ENCODE measurements around the gene HMGB1.
"Not testable (repeated sequence)": the region's sequence is repeated elsewhere in the genome, so short reads cannot be mapped to it uniquely, and the experiment has no call there.

The HMGB1 gene

DNA sequence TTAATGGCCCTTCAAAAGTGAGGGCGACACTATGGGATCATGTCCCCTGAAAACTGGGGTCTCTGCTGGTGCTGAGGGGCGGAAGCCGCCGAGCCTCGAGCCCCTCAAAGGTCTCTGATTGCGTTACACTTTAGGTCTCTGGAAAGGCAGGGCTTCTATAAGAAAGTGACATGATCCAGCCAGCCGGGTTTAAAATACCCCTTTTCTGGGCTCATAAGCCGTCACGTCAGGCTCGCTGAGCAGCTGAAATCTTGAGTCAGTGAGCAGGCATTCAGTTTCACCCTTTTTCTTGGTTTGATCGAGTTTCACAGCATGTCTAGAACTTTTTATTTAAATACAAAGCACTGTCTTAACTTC is 600 bp upstream of the HMGB1 start:
- no peak for DNase-seq (ENCODE audit: low read depth)

DNA sequence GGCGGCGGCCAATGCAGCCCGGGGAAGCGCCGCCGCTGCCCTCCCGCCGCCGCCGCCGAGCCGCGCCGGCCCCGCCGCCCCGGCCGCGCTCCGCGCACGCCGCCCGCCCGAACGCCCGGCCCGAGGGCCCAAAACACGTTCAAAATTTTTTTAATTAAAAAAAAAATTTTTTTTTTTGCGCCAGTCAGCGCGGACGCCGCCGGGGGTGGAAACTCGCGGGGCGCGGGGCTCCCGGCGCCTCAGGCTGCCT is 468 bp downstream of the HMGB1 start:
- no peak for DNase-seq (ENCODE audit: low read depth)

DNA sequence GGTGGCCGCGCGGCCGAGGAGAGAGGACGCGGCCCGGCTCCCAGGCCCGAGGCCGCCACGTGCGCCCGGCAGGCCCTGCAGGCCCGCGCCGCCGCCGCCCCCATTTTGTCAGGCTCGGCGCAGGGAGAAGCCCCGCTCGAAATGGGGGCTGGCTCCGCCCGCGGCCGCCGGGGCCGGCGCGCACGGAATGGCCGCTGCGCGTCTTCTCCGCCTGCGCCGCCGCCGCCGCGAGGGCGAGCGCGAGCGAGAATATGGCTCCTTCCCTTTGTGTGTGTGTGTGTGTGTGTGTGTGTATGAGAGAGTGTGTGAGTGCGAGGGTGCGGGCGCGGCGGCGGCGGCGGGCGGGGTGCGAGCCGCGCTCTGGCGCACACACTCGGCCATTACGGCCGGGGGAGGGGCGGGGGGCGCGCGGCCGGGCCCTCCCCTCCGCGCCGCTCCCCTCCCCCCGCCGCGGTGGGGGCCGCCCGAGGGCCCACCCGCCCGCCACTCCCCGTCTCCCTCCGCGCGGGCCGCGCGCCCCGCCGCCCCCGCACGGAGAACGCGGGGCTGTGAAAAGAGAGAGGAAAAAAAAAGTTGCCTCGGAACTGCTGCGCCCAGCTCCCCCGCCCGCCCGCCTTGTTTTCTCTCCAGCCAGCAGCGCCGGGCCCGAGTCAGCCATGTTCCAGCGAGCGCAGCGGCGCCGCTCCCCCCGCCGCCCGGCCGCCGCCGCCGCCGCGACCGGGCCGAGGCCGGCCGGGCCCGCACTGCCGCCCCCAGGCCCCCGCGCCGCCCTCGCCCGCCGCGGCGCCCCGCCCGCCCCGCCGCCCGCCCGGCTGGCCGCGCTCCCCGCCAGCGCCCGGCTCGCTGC is 1.0 kb downstream of the HMGB1 start:
- DNase-seq (ENCODE audit: low read depth) = peak; percentile 91

DNA sequence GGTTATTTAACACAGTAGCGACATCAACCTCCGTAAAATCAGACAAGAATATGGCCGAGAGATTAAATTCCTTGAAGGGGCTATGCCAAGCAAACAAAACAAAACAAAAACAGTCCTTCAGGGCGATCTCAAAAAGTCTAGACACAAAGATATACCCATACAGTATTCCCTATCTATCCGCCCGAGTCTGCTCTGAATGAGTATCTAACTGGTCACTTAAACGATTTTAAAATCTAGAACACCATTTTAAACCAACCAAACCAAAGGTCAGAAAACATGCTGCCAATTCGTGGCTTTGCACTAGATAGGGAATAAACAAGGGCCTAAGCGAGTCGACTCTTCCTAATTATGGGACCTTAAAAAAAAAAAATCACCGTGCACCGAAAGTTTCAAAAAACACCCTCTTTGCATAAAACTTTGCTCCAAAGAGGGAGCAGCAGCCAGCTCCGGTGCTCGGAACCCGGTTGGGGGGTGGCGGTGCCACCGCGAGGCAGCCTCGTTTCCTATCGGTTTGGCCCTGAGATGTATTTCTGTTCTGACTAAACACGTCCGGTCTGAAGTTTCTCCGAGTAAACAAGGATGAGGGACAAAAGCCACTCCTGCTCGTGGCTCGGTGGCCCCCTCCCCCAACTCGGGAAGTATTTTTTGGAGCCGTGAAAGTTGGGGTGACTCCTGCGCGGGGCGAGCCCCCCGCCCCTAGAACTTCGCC is 1.8 kb downstream of the HMGB1 start:
- peak; percentile 70 for DNase-seq (ENCODE audit: low read depth)

DNA sequence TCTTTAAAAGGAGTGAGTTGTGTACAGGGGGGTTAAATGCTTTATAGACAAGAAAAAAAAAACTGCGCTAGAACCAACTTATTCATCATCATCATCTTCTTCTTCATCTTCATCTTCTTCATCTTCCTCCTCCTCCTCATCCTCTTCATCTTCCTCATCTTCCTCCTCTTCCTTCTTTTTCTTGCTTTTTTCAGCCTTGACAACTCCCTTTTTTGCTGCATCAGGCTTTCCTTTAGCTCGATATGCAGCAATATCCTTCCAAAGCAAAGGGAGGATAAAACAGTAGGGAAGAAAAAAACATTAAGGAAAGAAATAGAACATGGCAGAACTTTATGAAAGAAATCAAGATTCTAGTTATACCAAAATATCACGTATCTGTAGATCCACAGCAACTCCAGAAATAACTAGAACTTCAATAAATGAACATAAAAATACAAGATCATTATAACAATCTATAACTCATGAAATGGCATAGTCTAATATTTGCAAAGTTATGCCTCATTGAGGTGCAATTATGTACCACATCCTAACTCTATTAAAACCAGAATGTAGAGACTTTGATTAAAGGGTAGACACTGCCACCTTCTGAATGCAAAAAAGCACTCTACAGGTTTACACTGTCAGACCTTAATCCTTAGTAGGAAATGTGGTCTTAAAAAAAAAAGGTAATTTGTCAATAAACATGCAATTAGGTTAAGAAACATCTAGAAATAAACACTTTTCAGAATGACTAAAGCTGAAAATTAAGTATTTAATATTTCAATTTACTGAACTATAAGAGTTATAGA is 4.3 kb downstream of the HMGB1 start:
- peak; percentile 50 for DNase-seq (ENCODE audit: low read depth)

DNA sequence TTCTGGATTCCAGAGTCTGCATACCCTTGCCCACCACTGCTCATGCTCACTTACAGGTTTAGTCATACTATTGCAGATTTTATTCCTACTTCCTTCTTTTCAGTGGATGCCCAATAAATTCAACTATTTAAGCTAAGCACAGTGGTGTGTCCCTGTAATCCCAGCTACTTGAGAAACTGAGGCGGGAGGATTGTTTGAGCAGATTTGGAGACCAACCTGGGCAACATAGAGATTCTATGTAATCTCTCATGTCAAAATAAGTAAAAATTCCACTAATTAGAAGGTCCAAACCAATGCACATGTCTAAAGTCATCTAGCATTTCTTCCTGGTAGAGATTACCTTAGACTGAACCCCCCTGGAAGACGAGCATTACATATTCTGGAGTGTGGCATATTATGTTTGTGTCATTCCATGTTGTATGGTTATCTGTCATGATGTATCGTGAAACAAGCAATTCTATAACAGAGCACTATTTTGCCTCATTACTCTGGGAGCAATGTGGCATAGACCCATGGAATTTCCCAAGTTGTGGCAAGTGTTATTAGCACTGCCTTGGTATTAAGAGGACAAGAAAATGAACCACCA is 8.3 kb downstream of the HMGB1 start:
- DNase-seq (ENCODE audit: low read depth) = no peak

DNA sequence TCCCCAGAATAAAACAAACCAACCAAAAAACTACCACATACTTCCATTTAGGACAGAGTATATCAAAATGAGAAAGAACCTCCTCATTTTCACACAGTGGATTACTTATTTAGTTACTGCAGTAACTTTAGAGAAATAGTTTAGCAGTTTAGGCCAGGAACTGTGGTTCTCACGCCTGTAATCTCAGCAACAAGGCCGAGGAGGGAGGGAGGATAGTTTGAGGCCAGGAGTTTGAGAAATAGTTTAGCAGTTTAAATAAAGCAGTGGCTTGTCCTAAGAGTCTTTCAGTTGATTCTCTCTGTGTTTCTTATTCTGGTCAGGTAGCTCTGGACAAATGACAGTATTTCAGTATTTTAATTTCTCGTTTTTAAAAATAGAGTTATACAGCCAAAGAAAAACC is 9.4 kb downstream of the HMGB1 start:
- no peak for DNase-seq (ENCODE audit: low read depth)

DNA sequence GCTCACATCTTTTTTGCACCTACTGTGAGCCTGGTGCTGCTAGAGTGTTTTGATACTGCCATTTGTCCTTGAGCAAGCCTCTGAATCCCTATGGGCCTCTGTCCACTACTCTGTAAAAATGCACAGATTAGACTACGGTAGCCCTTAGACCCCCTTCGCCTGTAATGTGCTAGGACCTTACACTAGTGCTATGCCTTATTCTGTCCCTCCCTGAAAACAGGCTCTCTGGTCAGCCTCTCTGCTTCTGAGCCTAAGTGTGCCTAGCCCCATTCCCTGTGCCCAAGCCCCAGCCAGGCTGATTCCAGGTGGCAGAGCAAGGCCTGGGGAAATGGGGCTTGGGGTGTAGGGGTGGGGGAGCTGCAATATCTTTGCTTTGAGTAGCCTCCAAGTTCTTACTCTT is 10.7 kb downstream of the HMGB1 start:
- DNase-seq (ENCODE audit: low read depth) = no peak

DNA sequence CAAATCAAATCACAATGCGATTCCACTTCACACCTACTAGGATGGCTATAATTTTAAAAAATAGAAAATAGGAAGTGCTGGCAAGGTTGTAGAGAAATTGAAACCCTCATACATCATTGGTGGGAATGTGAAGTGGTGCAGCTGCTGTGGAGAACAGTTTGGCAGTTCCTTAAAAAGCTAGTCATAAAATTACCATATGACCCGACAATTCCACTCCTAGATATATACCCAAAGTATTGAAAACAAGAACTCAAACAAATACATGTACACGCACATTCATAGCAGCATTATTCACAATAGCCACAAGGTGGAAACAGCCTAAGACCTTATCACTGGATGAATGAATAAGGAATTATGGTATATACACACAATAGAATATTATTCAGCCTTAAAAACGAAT is 12.0 kb downstream of the HMGB1 start:
- no peak for DNase-seq (ENCODE audit: low read depth)

DNA sequence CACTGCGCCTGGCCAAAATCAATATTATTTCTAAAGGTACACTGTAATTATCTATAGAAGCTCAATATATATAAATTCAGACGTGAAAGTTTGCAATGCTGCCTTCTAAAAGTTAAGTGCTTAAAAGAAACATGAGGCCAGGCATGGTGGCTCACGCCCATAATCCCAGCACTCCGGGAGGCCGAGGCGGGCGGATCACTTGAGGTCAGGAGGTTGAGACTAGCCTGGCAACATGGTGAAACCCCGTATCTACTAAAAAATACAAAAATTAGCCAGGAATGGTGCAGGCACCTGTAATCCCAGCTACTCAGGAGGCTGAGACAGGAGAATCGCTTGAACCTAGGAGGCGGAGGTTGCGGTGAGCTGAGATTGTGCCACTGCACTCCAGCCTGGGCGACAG is 14.3 kb downstream of the HMGB1 start:
- DNase-seq (ENCODE audit: low read depth) = not testable (repeated sequence)

DNA sequence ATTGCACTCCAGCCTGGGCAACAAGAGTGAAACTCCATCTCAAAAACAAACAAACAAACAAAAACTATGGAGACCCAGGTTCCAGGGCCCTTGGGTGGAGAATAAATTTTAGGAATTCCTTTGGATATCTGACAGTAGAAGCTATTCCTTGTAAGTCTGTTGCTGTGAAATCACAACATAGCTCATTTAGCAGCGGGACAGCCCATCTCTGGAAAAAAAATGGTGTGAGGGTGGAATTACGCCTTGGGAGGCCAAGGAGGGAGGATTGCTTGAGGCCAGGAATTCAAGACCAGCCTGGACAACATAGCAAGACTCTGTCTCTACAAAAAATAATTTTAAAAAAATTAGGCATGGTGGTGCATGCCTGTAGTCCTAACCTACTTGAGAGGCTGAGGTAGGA is 15.7 kb downstream of the HMGB1 start:
- no peak for DNase-seq (ENCODE audit: low read depth)

DNA sequence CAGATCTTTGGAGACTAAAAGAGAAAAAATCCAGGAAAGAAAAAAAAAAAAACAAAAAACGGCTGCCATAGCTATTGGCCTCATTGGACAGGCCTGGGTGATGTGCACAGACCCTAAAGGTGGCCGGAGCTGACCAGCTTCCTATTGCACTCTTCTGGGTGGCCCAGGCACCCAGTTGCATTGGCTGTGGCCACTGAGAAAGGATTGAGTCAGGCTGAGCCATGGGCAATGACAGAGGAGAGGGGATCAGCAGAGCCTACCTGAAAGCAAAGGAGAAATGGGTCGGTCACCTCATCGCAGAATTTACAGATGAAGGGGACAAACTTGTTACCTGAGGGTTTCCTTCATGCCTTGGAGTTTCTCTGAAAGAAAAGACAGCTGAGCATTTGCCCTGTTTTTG is 17.3 kb downstream of the HMGB1 start:
- no peak for DNase-seq (ENCODE audit: low read depth)

DNA sequence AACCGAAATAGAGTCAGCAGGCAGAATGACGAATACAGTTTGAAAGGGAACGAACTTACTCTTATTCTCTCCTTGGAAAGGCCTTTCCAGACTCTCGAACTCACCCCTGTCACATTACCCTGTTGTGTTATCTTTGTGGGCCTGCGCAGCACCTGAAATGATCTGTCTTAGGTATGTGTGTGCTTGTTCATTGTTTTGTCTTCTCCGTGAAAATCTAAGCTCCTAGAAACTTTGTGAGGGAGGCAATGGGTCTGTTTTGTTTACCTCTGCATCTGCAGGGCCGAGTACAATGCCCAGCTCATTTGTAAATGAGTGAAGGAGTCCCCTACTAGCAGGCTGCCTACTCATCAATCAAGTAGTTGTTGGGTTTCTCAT is 19.6 kb downstream of the HMGB1 start:
- no peak for DNase-seq (ENCODE audit: low read depth)

DNA sequence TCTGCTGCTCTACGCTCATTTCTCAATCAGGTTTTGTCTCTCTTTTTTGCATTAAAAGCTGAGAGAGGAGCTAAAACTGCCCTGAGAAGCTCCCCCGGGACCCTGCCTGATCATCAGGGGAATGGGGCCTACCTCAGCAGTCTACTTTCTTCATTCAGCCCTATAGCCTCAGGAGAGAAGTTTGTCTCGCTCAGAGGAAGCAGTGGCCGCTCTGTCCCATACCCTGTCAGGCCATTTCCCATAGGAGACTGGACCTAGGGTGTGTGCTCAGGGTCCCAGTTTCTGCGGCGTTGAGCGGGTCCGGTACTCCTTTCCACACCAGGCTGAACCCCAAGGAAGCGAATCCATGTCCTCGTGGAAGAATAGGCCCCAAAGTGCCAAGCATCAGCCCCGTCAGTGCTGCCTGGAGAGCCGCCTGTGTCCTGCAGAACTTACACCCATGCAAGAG is 21.8 kb downstream of the HMGB1 start:
- no peak for DNase-seq (ENCODE audit: low read depth)

DNA sequence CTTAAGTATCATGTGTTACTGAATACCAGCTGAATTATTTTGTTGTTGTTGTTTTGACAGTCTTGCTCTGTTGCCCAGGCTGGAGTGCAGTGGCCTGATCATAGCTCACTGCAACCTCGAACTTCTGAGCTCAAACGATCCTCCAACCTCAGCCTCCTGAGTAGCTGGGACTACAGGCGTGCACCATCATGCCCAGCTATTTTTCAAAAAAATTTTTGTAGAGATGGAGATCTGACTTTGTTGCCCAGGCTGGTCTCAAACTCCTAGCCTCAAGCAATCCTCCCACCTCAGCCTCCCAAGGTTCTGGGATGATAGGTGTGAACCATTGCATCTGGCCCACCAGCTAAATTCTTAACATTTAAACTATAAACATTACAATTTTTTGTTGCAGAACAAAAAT is 22.2 kb downstream of the HMGB1 start:
- not testable (repeated sequence) for DNase-seq (ENCODE audit: low read depth)

DNA sequence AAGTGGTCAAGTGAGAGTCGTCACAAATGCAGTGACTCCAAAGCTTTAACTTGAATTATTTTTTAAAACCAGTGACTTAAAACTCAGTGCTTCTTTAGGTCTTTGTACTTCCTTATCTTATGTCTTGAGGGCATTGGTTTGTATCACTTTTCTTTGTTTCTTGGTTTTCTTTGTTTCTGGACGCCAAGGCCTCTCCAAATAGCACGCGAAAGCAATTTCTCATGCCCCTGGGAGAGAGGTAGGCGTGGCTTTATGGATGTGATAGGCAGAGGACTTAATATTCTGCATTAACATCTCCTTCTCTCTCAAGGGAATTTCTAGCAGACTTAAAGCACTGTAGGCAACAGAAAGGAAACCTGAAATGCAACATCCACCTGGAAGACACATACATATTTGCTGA is 22.8 kb downstream of the HMGB1 start:
- no peak for DNase-seq (ENCODE audit: low read depth)

DNA sequence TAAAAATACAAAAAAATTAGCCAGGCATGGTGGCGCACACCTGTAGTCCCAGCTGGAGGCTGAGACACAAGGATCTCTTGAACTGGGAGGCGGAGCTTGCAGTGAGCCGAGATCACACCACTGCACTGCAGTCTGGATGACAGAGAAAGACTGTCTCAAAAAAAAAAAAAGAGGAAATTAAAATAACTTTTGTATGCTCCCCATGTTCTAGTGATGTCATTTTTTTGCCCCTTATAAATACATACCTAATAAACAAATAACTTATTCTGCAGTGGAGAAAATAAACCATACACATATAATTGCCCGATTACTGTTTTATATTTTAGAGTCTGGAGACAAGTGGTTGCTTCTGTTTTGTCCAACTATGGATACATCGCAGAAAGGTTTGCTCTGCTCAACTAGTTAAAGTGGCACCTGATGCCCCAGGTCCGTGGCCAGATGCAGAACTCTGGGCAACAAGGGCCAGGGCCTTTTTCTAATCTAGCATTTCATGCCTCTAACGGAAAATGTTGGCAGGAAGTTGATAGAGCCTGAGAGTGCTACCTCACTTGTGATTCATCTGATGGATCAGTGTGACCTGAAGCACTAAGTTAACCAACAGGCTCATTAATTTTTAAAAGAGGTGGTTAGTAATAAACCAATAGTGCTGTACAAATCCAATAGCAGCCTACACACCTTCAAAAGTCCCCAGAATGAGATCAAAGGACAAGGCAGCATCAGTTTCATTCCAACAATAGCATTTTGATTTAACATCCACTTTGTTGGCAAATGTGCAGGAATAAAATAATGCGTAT is 24.6 kb downstream of the HMGB1 start:
- DNase-seq (ENCODE audit: low read depth) = no peak

DNA sequence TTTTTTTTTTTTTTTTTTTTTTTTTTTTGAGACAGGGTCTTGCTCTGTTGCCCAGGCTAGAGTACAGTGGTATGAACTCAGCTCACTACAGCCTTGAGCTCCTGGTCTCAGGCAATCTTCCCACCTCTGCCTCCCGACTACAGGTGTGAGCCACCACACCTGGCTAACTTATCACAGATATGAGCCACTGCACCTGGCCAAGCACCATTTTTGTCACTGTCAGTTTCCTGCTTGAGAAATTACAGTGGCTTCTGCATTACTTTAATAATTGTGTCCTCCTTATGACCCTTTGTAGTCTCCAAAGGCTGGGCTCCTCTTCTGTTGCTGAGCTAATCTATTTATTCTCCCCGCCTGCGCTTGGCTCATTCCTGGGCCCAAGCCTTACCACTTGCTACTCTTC is 27.4 kb downstream of the HMGB1 start:
- no peak for DNase-seq (ENCODE audit: low read depth)

DNA sequence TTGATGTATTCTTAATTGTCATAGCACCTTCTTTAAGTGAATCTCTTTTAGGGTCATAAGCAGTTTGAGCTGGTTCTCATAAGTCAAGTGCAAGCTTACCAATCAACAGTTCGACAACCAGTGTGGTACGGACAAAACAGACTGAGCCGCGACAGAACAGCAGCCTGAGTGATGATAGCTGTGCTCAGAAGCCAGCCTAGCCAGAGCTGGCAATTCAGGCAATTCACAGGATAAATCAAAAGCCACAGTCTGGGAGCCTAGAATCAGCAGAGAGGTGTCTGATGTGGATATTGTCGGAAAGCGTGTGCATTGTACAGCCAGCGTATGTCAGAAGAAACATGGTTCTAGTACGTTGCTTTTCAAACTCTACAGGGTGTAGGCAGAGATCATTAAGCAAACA is 28.6 kb downstream of the HMGB1 start:
- no peak for DNase-seq (ENCODE audit: low read depth)

DNA sequence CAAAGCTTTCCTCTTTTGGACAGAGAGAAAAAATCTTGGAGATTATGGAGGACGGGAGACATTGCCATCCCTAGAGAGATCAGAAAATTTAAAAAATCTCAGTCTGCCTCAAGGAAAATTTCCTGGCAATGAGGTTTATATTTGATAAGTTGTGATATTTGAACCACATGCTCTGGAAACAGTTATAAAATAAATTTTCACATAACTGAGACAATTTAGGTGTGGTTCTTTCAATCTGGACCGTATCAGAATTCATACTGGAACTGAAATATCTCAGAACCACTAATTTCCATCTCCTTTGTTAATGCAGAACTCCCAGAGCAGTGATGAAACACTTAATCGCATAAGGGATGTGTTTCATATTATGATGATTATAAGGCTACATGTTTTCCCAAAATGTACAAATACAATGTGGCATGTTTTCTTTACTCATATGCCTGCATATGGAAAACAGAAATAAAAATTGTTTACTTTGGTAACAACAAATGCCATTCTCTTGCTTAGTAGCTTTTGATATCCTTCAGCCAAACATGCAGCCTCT is 29.8 kb downstream of the HMGB1 start:
- peak; percentile 36 for DNase-seq (ENCODE audit: low read depth)

DNA sequence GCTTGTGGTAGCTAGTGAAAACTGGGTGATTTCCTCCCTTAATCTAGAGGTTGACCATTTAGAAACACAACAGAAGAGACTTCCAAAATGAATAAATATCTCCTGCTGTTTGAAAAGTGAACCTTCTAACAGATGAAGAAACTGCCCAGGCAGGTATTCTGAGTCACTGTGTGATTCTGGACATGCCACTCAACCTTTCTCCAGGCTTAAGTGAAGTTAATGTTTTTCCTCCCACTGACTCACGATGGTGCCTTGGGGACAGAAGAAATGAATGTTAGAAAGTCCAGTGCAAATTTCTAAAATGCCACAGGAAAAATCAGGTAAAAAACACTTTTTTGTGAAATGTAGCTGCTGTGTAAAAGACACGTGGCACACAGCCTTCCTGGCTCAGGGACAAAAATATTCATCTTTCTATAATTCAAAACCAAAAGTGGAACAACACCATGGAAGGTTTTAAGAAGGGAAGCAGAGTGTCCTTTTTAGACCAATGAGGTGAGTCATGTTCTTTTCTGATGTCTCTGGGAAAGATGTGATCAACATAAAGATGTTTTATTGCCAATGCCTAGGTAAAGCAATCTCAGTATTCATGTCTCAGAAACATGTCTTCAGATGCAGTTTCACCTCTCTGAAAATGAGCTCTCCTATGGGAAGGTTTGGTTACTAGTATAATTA is 34.3 kb downstream of the HMGB1 start:
- no peak for DNase-seq (ENCODE audit: low read depth)

All from fibroblast of gingiva (primary cell).